Pulmonary artery endothelial cell (primary cell): ENCODE measurements around the gene MCM3AP. TPM values are rescaled to one million over a fixed set of nuclear protein-coding genes. Genes with fewer than 3 reads are reported as not detected.

ENCODE experiments used
- DNase-seq: peaks from one replicate; pipeline ENCODE4 v3.0.0-alpha.2; 2011; ENCODE audit warnings: low read depth, low spot score
- total RNA-seq: library from RNA; depleted of rRNA; stranded (reverse); fragments of >200 nt; gene quantifications from 2 replicates; pipeline ENCODE4 v1.2.3, GENCODE V29; 2014

The MCM3AP gene
- total RNA-seq, 1 donor from 2014 or later: 87.0 TPM

DNA sequence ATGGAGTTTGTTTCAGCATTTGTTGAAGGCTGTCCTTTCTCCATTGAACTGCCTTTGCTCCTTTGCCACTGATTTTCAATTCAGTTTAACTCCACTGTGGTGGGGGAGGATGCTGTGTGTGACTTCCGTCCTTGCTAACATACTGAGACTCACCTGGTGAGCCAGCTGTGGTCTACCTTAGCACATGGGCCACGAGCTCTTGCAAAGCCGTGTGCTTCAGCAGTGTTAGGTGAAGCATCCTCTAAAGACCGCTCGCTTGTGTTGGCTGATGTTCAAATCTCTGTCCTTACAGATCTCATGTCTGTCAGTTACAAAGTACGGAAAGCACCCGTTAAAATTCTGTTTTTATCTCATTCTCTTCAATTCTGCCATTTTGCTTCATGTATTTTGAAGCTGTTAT lies 97.6 kb downstream of the MCM3AP start:
- DNase-seq: no peak

DNA sequence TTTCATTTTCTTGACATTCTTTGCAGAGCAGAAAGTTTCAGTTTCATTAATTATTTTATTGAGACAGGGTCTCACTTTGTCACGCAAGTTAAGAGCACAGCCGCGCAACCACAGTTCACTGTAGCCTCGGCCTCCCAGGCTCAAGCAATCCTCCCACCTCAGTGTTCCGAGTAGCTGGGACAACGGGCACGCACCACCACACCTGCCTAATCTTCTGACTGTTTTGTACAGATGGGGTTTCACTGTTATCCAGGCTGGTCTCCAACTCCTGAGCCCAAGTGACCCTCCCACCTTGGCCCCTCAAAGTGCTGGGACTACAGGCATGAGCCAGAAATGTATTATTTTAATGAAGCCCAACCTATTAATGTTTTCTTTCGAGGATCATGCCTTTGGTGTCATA lies 98.2 kb downstream of the MCM3AP start:
- no peak for DNase-seq

DNA sequence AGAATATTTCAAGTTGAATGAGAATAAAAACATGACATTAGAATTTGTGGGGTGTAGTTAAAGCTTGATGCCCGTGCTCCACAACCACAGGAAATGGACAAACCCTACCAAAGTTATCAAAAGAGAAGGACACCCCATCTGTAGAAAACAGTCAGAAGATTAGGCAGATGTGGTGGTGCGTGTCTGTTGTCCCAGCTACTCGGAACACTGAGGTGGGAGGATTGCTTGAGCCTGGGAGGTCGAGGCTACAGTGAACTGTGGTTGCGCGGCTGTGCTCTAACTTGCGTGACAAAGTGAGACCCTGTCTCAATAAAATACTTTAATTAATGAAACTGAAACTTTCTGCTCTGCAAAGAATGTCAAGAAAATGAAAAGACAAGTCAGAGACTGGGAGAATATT lies 99.7 kb downstream of the MCM3AP start:
- DNase-seq: no peak

Other genes starting within 250 kb of the MCM3AP start
- gene COL6A2, start 187.5 kb downstream of the MCM3AP start, total RNA-seq: 0.21 and 1.2 TPM in 2 replicates
- gene FTCD, start 130.0 kb downstream of the MCM3AP start, total RNA-seq: 0.25 TPM in 1 of 2 replicates, not detected in the other
- gene SPATC1L, start 101.2 kb downstream of the MCM3AP start, total RNA-seq: 6.9 and 7.5 TPM in 2 replicates
- gene LSS, start 56.8 kb downstream of the MCM3AP start, total RNA-seq: 69.8 and 101 TPM in 2 replicates
- gene YBEY, start 731 bp upstream of the MCM3AP start, total RNA-seq: 8.3 and 8.7 TPM in 2 replicates
- gene C21orf58, start 38.3 kb upstream of the MCM3AP start, total RNA-seq: 4.1 and 6.9 TPM in 2 replicates
- gene PCNT, start 38.5 kb upstream of the MCM3AP start, total RNA-seq: 18.1 and 31.5 TPM in 2 replicates
- gene DIP2A, start 173.3 kb upstream of the MCM3AP start, total RNA-seq: 22.9 and 33.6 TPM in 2 replicates